ENCODE data around the gene DENND6B.
A peak's percentile ranks its signal among the peaks of the same experiment; 100 is the strongest.

DENND6B gene, protein sequence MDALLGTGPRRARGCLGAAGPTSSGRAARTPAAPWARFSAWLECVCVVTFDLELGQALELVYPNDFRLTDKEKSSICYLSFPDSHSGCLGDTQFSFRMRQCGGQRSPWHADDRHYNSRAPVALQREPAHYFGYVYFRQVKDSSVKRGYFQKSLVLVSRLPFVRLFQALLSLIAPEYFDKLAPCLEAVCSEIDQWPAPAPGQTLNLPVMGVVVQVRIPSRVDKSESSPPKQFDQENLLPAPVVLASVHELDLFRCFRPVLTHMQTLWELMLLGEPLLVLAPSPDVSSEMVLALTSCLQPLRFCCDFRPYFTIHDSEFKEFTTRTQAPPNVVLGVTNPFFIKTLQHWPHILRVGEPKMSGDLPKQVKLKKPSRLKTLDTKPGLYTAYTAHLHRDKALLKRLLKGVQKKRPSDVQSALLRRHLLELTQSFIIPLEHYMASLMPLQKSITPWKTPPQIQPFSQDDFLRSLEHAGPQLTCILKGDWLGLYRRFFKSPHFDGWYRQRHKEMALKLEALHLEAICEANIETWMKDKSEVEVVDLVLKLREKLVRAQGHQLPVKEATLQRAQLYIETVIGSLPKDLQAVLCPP

DNA sequence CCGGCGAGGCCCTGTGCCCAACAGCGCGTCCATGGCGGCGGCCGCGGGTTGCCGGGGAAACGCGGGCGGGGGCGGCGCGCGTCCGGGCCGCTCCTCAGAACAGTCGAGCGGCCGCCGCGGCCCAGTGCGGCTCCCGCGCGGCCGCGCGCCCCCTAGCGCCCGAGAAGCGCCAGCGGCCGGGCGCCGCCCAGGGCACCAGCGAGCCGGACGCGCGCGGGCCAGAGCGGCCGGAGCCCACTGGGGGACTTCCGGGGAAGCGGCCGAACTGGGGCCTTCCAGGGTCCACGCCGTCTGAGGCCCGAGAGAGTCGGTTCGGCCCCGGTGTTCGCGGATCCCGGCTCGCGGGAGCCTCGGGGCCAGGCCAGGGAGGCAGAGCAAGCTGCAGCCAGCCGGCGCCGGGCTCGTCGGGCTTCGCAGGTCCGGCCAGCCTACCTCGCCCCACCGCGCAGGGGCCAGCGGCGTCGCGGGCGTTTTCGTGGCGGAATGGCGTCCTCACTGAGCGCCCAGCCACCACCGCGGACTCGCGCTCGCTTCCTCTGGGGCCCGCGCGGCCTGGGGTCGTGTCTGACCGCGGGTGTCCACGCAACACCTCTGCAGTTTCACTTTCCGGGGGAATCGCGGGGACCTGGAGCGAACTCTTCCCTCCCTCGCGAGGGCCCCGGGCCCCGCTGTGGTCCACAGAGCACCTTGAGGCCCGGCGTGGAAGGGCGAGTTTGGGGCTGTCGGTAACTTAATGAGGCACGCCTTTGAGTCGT is at the start of gene DENND6B:
TSS of gene DENND6B (minus strand) at position 57 of the 755 bp plus-strand sequence. CDS start at position 33, 24 bp downstream.
- peak; percentile 83 for DNase-seq
- H3K27ac ChIP-seq (ENCODE audit: low read length): peak within 1 kb of the TSS; percentile 30; the same call in 1 of the 2 replicates

DNA sequence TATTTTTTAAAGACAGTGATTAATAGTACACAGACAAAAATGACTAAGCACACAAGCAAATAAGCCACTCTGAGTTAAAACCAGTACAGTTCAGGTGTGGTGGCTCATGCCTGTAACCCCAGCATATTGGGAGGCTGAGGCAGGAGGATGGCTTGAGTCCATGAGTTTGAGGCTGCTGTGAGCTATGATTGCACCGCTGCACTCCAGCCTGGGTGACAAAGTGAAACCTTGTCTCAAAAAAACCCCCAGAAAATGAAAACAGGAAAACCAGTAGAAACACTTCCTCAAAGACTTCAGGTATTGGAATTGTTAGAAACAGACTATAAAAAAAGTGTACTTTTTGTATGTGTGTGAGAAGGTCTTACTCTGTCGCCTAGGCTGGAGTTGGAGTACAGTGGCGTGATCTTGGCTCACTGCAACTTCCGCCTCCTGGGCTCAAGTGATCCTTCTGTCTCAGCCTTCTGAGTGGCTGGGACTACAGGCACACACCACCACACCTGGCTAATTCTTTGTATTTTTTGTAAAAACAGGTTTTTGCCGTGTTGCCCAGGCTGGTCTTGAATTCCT is 49.4 kb upstream of the DENND6B start:
- Histone ChIP-seq H3K4me3 (ENCODE audit: low read length) (no peak overlapping the region), H4K20me1 (ENCODE audit: insufficient read depth, low read length) (no peaks in the 10 kb centered on the region), H3K9me3 (replicated peaks; ENCODE audit: insufficient read depth, low read length) (no peaks in the 10 kb centered on the region), H3K4me1 (ENCODE audit: low read length) (peaks cover 11% of the 10 kb centered on the region; the same call in 1 of the 2 replicates), H2AFZ (ENCODE audit: low read length) (no peak overlapping the region), H3K79me2 (ENCODE audit: low read length) (peaks cover 8% of the 10 kb centered on the region), H3K27ac (ENCODE audit: low read length) (no peak overlapping the region; the same call in 1 of the 2 replicates), H3F3A (ENCODE audit: insufficient read depth, low read length) (0 out of 2 replicates have a peak, but pooled peaks cover 3% of the 10 kb centered on the region), H3K9ac (ENCODE audit: low read length) (no peak overlapping the region), H3K27me3 (replicated peaks; ENCODE audit: insufficient read depth, low read length) (no peaks in the 10 kb centered on the region), H3K4me2 (ENCODE audit: low read depth, low read length) (no peak overlapping the region; the same call in 1 of the 2 replicates), H3K9me2 (replicated peaks; ENCODE audit: insufficient read depth, low read length) (no peaks in the 10 kb centered on the region), H3K36me3 (replicated peaks; ENCODE audit: insufficient read depth, low read length) (no peaks in the 10 kb centered on the region)
- no peak for TF ChIP-seq EZH2 (optimal IDR thresholded peaks at IDR 0.05; ENCODE audit: low read depth, low read length)
- peak; percentile 13 for DNase-seq

More for the DNA sequence above, at the start of gene DENND6B:
- Histone ChIP-seq H3K9me2 (replicated peaks; ENCODE audit: insufficient read depth, low read length) (no peaks in the 10 kb centered on the region), H3K27me3 (replicated peaks; ENCODE audit: insufficient read depth, low read length) (no peaks in the 10 kb centered on the region; the same call in 1 of the 2 replicates), H3K79me2 (ENCODE audit: low read length) (no peaks in the 10 kb centered on the region), H3K36me3 (replicated peaks; ENCODE audit: insufficient read depth, low read length) (no peaks in the 10 kb centered on the region), H2AFZ (ENCODE audit: low read length) (peak within 1 kb of the TSS; percentile 69), H3K4me2 (ENCODE audit: low read depth, low read length) (peak within 1 kb of the TSS; percentile 99), H3K9ac (ENCODE audit: low read length) (peak within 1 kb of the TSS; percentile 87), H3K4me1 (ENCODE audit: low read length) (peaks cover 7% of the 10 kb centered on the region; the same call in 1 of the 2 replicates), H4K20me1 (ENCODE audit: insufficient read depth, low read length) (no peaks in the 10 kb centered on the region), H3K4me3 (ENCODE audit: low read length) (peak within 1 kb of the TSS; percentile 66), H3K9me3 (replicated peaks; ENCODE audit: insufficient read depth, low read length) (no peaks in the 10 kb centered on the region), H3F3A (ENCODE audit: insufficient read depth, low read length) (no peaks in the 10 kb centered on the region; the same call in 1 of the 2 replicates)
- no peak for TF ChIP-seq EZH2 (optimal IDR thresholded peaks at IDR 0.05; ENCODE audit: low read depth, low read length)
- TF ChIP-seq, protein P1, sequence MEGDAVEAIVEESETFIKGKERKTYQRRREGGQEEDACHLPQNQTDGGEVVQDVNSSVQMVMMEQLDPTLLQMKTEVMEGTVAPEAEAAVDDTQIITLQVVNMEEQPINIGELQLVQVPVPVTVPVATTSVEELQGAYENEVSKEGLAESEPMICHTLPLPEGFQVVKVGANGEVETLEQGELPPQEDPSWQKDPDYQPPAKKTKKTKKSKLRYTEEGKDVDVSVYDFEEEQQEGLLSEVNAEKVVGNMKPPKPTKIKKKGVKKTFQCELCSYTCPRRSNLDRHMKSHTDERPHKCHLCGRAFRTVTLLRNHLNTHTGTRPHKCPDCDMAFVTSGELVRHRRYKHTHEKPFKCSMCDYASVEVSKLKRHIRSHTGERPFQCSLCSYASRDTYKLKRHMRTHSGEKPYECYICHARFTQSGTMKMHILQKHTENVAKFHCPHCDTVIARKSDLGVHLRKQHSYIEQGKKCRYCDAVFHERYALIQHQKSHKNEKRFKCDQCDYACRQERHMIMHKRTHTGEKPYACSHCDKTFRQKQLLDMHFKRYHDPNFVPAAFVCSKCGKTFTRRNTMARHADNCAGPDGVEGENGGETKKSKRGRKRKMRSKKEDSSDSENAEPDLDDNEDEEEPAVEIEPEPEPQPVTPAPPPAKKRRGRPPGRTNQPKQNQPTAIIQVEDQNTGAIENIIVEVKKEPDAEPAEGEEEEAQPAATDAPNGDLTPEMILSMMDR (IDR thresholded peaks at IDR 0.05; ENCODE audit: low read length): no peak
- TF ChIP-seq EZH2phosphoT487 (IDR thresholded peaks at IDR 0.05; ENCODE audit: low read length): no peak

DNA sequence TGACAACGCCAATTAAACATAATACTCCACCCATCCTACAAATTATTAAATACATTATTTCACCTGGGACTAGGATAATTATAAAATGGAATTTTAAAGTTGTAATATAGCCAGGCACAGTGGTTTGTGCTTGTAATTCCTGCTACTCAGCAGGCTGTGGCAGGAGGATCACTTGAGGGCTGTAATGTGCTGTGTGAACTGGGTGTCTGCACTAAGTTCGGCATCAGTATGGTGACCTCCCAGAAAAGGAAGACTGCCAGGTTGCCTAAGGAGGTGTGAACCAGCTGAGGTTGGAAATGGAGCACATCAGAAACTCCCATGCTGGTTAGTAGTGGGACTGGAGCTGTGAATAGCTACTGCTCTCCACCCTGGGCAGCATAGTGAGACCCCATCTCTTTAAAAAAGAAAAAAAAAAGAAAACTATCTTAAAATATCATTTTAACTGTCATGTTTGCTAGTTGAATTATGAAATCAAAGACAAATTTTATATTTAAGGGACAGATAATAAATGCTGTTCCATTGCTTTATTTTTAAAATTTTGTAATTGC is 44.4 kb upstream of the DENND6B start:
- peaks cover 8% of the 10 kb centered on the region; the same call in 1 of the 2 replicates for H3K4me1 ChIP-seq (ENCODE audit: low read length)
- TF ChIP-seq, protein P1 (IDR thresholded peaks at IDR 0.05; ENCODE audit: low read length): no peak
- TF ChIP-seq EZH2 (optimal IDR thresholded peaks at IDR 0.05; ENCODE audit: low read depth, low read length): no peak
- TF ChIP-seq EZH2phosphoT487 (IDR thresholded peaks at IDR 0.05; ENCODE audit: low read length): no peak
- H3K27ac ChIP-seq (ENCODE audit: low read length): no peak overlapping the region
- H4K20me1 ChIP-seq (ENCODE audit: insufficient read depth, low read length): no peaks in the 10 kb centered on the region
- no peak overlapping the region for H2AFZ ChIP-seq (ENCODE audit: low read length)
- no peaks in the 10 kb centered on the region for H3K27me3 ChIP-seq (replicated peaks; ENCODE audit: insufficient read depth, low read length)
- no peaks in the 10 kb centered on the region for H3K36me3 ChIP-seq (replicated peaks; ENCODE audit: insufficient read depth, low read length)
- no peak overlapping the region for H3K4me2 ChIP-seq (ENCODE audit: low read depth, low read length)
- H3K4me3 ChIP-seq (ENCODE audit: low read length): no peak overlapping the region
- DNase-seq: no peak
- no peaks in the 10 kb centered on the region for H3K9me2 ChIP-seq (replicated peaks; ENCODE audit: insufficient read depth, low read length)
- H3F3A ChIP-seq (ENCODE audit: insufficient read depth, low read length): 0 out of 2 replicates have a peak, but pooled peaks cover 2% of the 10 kb centered on the region
- no peaks in the 10 kb centered on the region for H3K9me3 ChIP-seq (replicated peaks; ENCODE audit: insufficient read depth, low read length)
- peaks cover 17% of the 10 kb centered on the region for H3K79me2 ChIP-seq (ENCODE audit: low read length)
- H3K9ac ChIP-seq (ENCODE audit: low read length): no peak overlapping the region

All from MM.1S (cell line).